Sigmoid colon (tissue), 7 donors: ENCODE data around the gene MET. TPM values are rescaled to one million over a fixed set of nuclear protein-coding genes. Genes with fewer than 3 reads are reported as not detected.

ENCODE experiments used
- DNase-seq: peaks from one replicate; pipeline ENCODE4 v3.0.0-alpha.2; 2019
- H3K27ac ChIP-seq, 4 donors: fragments of 200-600 bp; sonication (generic); one replicate each; pipeline ENCODE4 v1.5.1; 2016 to 2019; ENCODE audit warnings: mild to moderate bottlenecking in 1 of 4
- H3K27me3 ChIP-seq, 3 donors: fragments of 200-600 bp; sonication (generic); one replicate each; pipeline ENCODE4 v1.5.1; 2019; ENCODE audit warnings: mild to moderate bottlenecking in 1 of 3
- H3K36me3 ChIP-seq, 4 donors: fragments of 200-600 bp; sonication (generic); one replicate each; pipeline ENCODE4 v1.5.1; 2016 to 2019
- H3K4me1 ChIP-seq, 4 donors: fragments of 200-600 bp; sonication (generic); one replicate each; pipeline ENCODE4 v1.5.1; 2017 to 2019
- H3K4me3 ChIP-seq, 4 donors: fragments of 200-600 bp; sonication (generic); one replicate each; pipeline ENCODE4 v1.5.1; 2017 to 2019; ENCODE audit warnings: mild to moderate bottlenecking in 2 of 4, moderate library complexity in 1 of 4
- H3K9me3 ChIP-seq, 4 donors: fragments of 200-600 bp in 3 of 4; sonication (generic) in 3 of 4; one replicate each; pipeline versions ENCODE4 v1.5.1 to v1.6.1; 2013 to 2019
- CTCF ChIP-seq, 4 experiments: fragments of 450-650 bp in 3 of 4; fragments of 200-600 bp in 1 of 4; IDR thresholded peaks; one replicate each; pipeline ENCODE4 v1.5.1; 2016 to 2019; ENCODE audit warnings: antibody characterized with exemption in 4 of 4, mild to moderate bottlenecking in 3 of 4, moderate library complexity in 2 of 4
- EP300 ChIP-seq, 4 donors: sonication (generic); formaldehyde crosslinking; IDR thresholded peaks; one replicate each; pipeline ENCODE4 v1.6.1; 2017; ENCODE audit warnings: antibody characterized with exemption in 4 of 4
- POLR2A ChIP-seq, 2 donors: fragments of 450-650 bp; IDR thresholded peaks; one replicate each; pipeline ENCODE4 v1.6.1; 2016; ENCODE audit warnings: antibody characterized with exemption in 2 of 2, mild to moderate bottlenecking in 2 of 2, moderate library complexity in 2 of 2
- POLR2AphosphoS5 ChIP-seq, 4 donors: sonication (generic); formaldehyde crosslinking; IDR thresholded peaks; one replicate each; pipeline ENCODE4 v1.6.1; 2017; ENCODE audit warnings: antibody characterized with exemption in 4 of 4
- WGBS, 2 donors: extraction: QIAGEN DNeasy Blood & Tissue Kit; methylation state at CpG; one replicate each; pipeline ENCODE4 v1.1.7; 2013; 5-methylcytosine and 5-hydroxymethylcytosine counted together
- intact Hi-C: fragments of 100-400 bp; cut with DNase I; formaldehyde crosslinking; loops from one replicate; pipeline ENCODE4 v1.15.1; 2023
- polyA plus RNA-seq, 3 donors: library from polyadenylated mRNA; stranded (reverse); fragments of 200-250 nt; gene quantifications; one replicate each; pipeline ENCODE4 v1.2.3, GENCODE V29; 2013
- total RNA-seq, 4 donors: library from RNA; depleted of rRNA; stranded (reverse); fragments of >200 nt; gene quantifications; one replicate each; pipeline ENCODE4 v1.1.0, GENCODE V29; 2016
- donor health status: healthy with polysubstance abuse.
- donor health status: Bipolar disorder and iron deficiency.
- donor health status: healthy.

The MET gene
- total and polyA plus RNA-seq, 7 donors = 1.2 to 21.6 (median 15.9) TPM

DNA sequence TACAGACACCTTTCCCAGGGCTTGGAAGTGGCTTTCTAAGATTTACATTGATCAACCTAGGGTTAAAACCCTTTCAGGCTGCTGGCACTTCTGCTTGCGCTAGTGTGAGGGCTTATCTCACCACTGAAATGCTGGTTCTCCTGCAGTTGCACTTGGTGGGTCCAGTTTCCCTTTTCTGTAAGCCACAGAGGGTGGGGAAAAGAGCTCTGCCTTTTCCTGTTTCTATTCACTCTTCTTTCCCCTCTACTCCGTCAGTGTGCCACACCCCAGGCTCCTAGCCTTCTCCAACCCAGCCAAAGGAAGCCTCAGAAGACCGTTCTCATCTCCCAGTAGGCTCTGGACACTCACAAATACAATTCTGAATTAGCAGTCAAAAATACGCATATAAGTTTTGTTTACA is 171.4 kb downstream of the MET start:
- Histone ChIP-seq H3K9me3 (no peaks in the 10 kb centered on the region), H3K4me1 (no peaks in the 10 kb centered on the region), H3K36me3 (no peaks in the 10 kb centered on the region), H3K27ac (no peak overlapping the region), H3K27me3 (no peaks in the 10 kb centered on the region), H3K4me3 (no peak overlapping the region)
- 47 to 77% methylated on average over 4 of the region's 4 CpGs for WGBS, 2 donors
- TF ChIP-seq CTCF (IDR thresholded peaks at IDR 0.05) (no peak), EP300 (IDR thresholded peaks at IDR 0.05) (no peak), POLR2A (IDR thresholded peaks at IDR 0.05) (no peak), POLR2AphosphoS5 (IDR thresholded peaks at IDR 0.05) (no peak)
- intact Hi-C loops = no loop called here
- DNase-seq = no peak

Other genes starting within 250 kb of the MET start
- 100 to 1,000 TPM in 1 of 4 donors, 10 to 100 TPM in 3; 81.8 to 142 (median 88.6) TPM for gene CAV2, start 172.5 kb upstream of the MET start, total RNA-seq
- 10 to 100 TPM in 1 of 3 donors, 1 to 10 TPM in 2; 4.6 to 12.8 (median 7.8) TPM for gene CAV2, start 172.5 kb upstream of the MET start, polyA plus RNA-seq
- 100 to 1,000 TPM; 328 to 857 (median 577) TPM for gene CAV1, start 147.2 kb upstream of the MET start, total RNA-seq
- 10 to 100 TPM in 2 of 3 donors, 1 to 10 TPM in 1; 8.8 to 32.5 (median 18.6) TPM for gene CAV1, start 147.2 kb upstream of the MET start, polyA plus RNA-seq
- 100 to 1,000 TPM; 189 to 242 (median 234) TPM for gene CAPZA2, start 190.4 kb downstream of the MET start, total RNA-seq
- 100 to 1,000 TPM in 2 of 3 donors, 10 to 100 TPM in 1; 75.3 to 159 (median 134) TPM for gene CAPZA2, start 190.4 kb downstream of the MET start, polyA plus RNA-seq